H9 (cell line): ENCODE data around the gene HLA-DOA. TPM values are rescaled to one million over a fixed set of nuclear protein-coding genes. Genes with fewer than 3 reads are reported as not detected.

Experiments
- DNase-seq: peaks from one replicate; pipeline ENCODE4 v3.0.0-alpha.2; 2017
- H2AFZ ChIP-seq: one replicate; pipeline ENCODE4 v1.6.1; 2013; ENCODE audit warnings: mild to moderate bottlenecking, low read length, control low read depth, moderate library complexity
- H2AK5ac ChIP-seq: 2 replicates; pipeline ENCODE4 v1.6.1; 2013; ENCODE audit warnings: low read length, control low read depth, mixed read lengths; ENCODE audit not compliant: insufficient read length
- H2BK120ac ChIP-seq: one replicate; pipeline ENCODE4 v1.6.1; 2013; ENCODE audit warnings: low read depth, mild to moderate bottlenecking, low read length, control low read depth, inconsistent platforms; ENCODE audit not compliant: poor library complexity, severe bottlenecking
- H2BK12ac ChIP-seq: 2 replicates; pipeline ENCODE4 v1.6.1; 2013; ENCODE audit warnings: low read length, control low read depth, mixed read lengths, low read depth; ENCODE audit not compliant: insufficient read length
- H2BK15ac ChIP-seq: 2 replicates; pipeline ENCODE4 v1.6.1; 2013; ENCODE audit warnings: low read depth, low read length, control low read depth
- H2BK20ac ChIP-seq: one replicate; pipeline ENCODE4 v1.6.1; 2013; ENCODE audit warnings: low read depth, mild to moderate bottlenecking, low read length, control low read depth, inconsistent platforms; ENCODE audit not compliant: poor library complexity, severe bottlenecking
- H2BK5ac ChIP-seq: 2 replicates; pipeline ENCODE4 v1.6.1; 2013; ENCODE audit warnings: low read length, control low read depth, mixed read lengths; ENCODE audit not compliant: insufficient read length
- H3K14ac ChIP-seq: 2 replicates; pipeline ENCODE4 v1.6.1; 2013; ENCODE audit warnings: low read length, control low read depth; ENCODE audit not compliant: insufficient read depth
- H3K18ac ChIP-seq: 2 replicates; pipeline ENCODE4 v1.6.1; 2013; ENCODE audit warnings: low read depth, mild to moderate bottlenecking, mixed read lengths, low read length, control low read depth; ENCODE audit not compliant: insufficient read length
- H3K23ac ChIP-seq: 2 replicates; pipeline ENCODE4 v1.6.1; 2013; ENCODE audit warnings: low read length, control low read depth, mixed read lengths, low read depth; ENCODE audit not compliant: insufficient read length
- H3K23me2 ChIP-seq: 2 replicates; pipeline ENCODE4 v1.6.1; 2013; ENCODE audit warnings: low read depth, mild to moderate bottlenecking, mixed read lengths, low read length, control low read depth; ENCODE audit not compliant: insufficient read length, poor library complexity, severe bottlenecking
- H3K27ac ChIP-seq: 2 replicates; pipeline ENCODE4 v1.5.1; 2013; ENCODE audit warnings: low read length, control low read depth, mixed read lengths, low read depth; ENCODE audit not compliant: insufficient read length
- H3K27me3 ChIP-seq: 2 replicates; pipeline ENCODE4 v1.6.1; 2013; ENCODE audit warnings: low read length, control low read depth, inconsistent platforms; ENCODE audit not compliant: insufficient read depth
- H3K4ac ChIP-seq: 2 replicates; pipeline ENCODE4 v1.6.1; 2013; ENCODE audit warnings: low read depth, mild to moderate bottlenecking, control low read depth, inconsistent platforms, low read length, moderate library complexity
- H3K4me1 ChIP-seq: 2 replicates; pipeline ENCODE4 v1.6.1; 2013; ENCODE audit warnings: low read length, control low read depth, inconsistent platforms; ENCODE audit not compliant: insufficient read depth
- H3K4me2 ChIP-seq: 2 replicates; pipeline ENCODE4 v1.6.1; 2013; ENCODE audit warnings: low read length, control low read depth, mixed read lengths; ENCODE audit not compliant: insufficient read length, insufficient read depth
- H3K56ac ChIP-seq: 2 replicates; pipeline ENCODE4 v1.6.1; 2013; ENCODE audit warnings: low read depth, mild to moderate bottlenecking, mixed read lengths, low read length, control low read depth; ENCODE audit not compliant: insufficient read length
- H3K79me1 ChIP-seq: 2 replicates; pipeline ENCODE4 v1.6.1; 2013; ENCODE audit warnings: low read depth, mild to moderate bottlenecking, moderate library complexity, low read length, control low read depth, inconsistent platforms; ENCODE audit not compliant: insufficient read depth, poor library complexity, severe bottlenecking
- H3K79me2 ChIP-seq: 2 replicates; pipeline ENCODE4 v1.6.1; 2013; ENCODE audit warnings: low read length, control low read depth, inconsistent platforms; ENCODE audit not compliant: insufficient read depth
- H3K9ac ChIP-seq: 2 replicates; pipeline ENCODE4 v1.6.1; 2013; ENCODE audit warnings: low read length, control low read depth, mixed read lengths; ENCODE audit not compliant: insufficient read length; ENCODE audit errors: extremely low read depth
- H3K9me3 ChIP-seq: one replicate; pipeline ENCODE4 v1.6.1; 2013; ENCODE audit warnings: low read depth, low read length, inconsistent platforms; ENCODE audit not compliant: control insufficient read depth
- H3T11ph ChIP-seq: one replicate; pipeline ENCODE4 v1.6.1; 2013; ENCODE audit warnings: mild to moderate bottlenecking, low read length, control low read depth, inconsistent platforms
- H4K20me1 ChIP-seq: one replicate; pipeline ENCODE4 v1.6.1; 2013; ENCODE audit not compliant: control insufficient read depth, insufficient read length, insufficient read depth
- H4K5ac ChIP-seq: 2 replicates; pipeline ENCODE4 v1.6.1; 2013; ENCODE audit warnings: low read depth, mild to moderate bottlenecking, mixed read lengths, low read length, control low read depth; ENCODE audit not compliant: insufficient read length
- H4K8ac ChIP-seq: replicated peaks from 2 replicates; pipeline ENCODE4 v1.6.1; 2013; ENCODE audit warnings: low read length, control low read depth, mixed read lengths, low read depth; ENCODE audit not compliant: insufficient read length
- H4K91ac ChIP-seq: 2 replicates; pipeline ENCODE4 v1.6.1; 2013; ENCODE audit warnings: low read depth, mild to moderate bottlenecking, moderate library complexity, mixed read lengths, low read length, control low read depth; ENCODE audit not compliant: insufficient read length
- H3K27ac Mint-ChIP-seq, 3 experiments: 2 replicates in 2 of 3; 3 replicates in 1 of 3; pipeline ENCODE4 v1.8.0; 2020 to 2021; ENCODE audit warnings: mixed read lengths in 3 of 3, mild to moderate bottlenecking in 1 of 3, moderate library complexity in 1 of 3
- H3K27me3 Mint-ChIP-seq: 2 replicates; pipeline ENCODE4 v1.8.0; 2021; ENCODE audit warnings: low read depth, mild to moderate bottlenecking, moderate library complexity, mixed read lengths
- H3K36me3 Mint-ChIP-seq, 3 experiments: 2 replicates in 2 of 3; 3 replicates in 1 of 3; pipeline ENCODE4 v1.8.0; 2020 to 2021; ENCODE audit warnings: low read depth in 3 of 3, mixed read lengths in 3 of 3; ENCODE audit not compliant: insufficient read depth in 1 of 3
- H3K4me1 Mint-ChIP-seq, 2 experiments: 2 replicates each; pipeline ENCODE4 v1.8.0; 2020; ENCODE audit warnings: mixed read lengths in 2 of 2
- H3K4me3 Mint-ChIP-seq, 2 experiments: 2 replicates in 1 of 2; 3 replicates in 1 of 2; pipeline ENCODE4 v1.8.0; 2020 to 2021; ENCODE audit warnings: mild to moderate bottlenecking in 2 of 2, mixed read lengths in 2 of 2, moderate library complexity in 1 of 2
- H3K9me3 Mint-ChIP-seq, 2 experiments: 2 replicates in 1 of 2; 3 replicates in 1 of 2; pipeline ENCODE4 v1.8.0; 2020; ENCODE audit warnings: mild to moderate bottlenecking in 2 of 2, mixed read lengths in 2 of 2, moderate library complexity in 1 of 2
- WGBS: extraction: QIAGEN DNeasy Blood & Tissue Kit; methylation state at CpG from one replicate; pipeline ENCODE4 v1.1.7; 2013; ENCODE audit warnings: missing lambda C conversion rate, low lambda C conversion rate, mixed read lengths; ENCODE audit not compliant: insufficient read length; ENCODE audit errors: extremely low coverage; 5-methylcytosine and 5-hydroxymethylcytosine counted together
- total RNA-seq: library from RNA; stranded (reverse); gene quantifications from 2 replicates; pipeline ENCODE4 v1.2.1, GENCODE V29; 2021
- TF ChIP-seq, protein P1 (sequence below): fragments of 200-600 bp; sonication (generic); conservative IDR thresholded peaks from 3 replicates; pipeline ENCODE4 v1.8.0; 2021; ENCODE audit warnings: antibody characterized with exemption, mild to moderate bottlenecking

HLA-DOA gene
- total RNA-seq, 1 experiment from 2014 or later, result 15.6 TPM

DNA sequence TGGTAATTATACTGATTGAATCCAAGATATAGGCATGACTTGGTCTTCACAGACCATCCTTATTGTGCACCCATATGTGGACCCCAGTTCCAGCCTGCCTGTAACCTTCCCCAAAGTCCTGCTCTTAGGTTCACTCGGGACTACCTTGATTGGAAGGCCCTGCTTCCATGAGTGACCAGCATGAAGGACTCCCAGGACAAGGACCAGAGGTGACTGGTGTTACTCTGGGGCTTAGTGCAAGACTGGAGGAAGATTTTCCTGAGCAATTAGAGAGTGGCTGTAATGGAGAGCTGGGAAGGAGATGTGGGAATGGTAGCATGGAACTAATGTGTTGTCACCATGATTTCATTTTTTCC is 25.9 kb downstream of the HLA-DOA start:
- H3K27ac ChIP-seq, result no peak overlapping the region
- H4K20me1 ChIP-seq, result no peaks in the 10 kb centered on the region
- H3K18ac ChIP-seq, result no peak overlapping the region
- H3K9ac ChIP-seq, result no peak overlapping the region
- no peaks in the 10 kb centered on the region for H3K9me3 ChIP-seq
- no peak overlapping the region for H3K4me2 ChIP-seq
- no peaks in the 10 kb centered on the region for H3K23me2 ChIP-seq
- H3K27me3 ChIP-seq, result no peaks in the 10 kb centered on the region
- H4K5ac ChIP-seq, result no peak overlapping the region
- WGBS, result no CpG with 5 or more reads among the region's 1 CpG
- no peak overlapping the region for H2AK5ac ChIP-seq
- TF ChIP-seq, protein P1, sequence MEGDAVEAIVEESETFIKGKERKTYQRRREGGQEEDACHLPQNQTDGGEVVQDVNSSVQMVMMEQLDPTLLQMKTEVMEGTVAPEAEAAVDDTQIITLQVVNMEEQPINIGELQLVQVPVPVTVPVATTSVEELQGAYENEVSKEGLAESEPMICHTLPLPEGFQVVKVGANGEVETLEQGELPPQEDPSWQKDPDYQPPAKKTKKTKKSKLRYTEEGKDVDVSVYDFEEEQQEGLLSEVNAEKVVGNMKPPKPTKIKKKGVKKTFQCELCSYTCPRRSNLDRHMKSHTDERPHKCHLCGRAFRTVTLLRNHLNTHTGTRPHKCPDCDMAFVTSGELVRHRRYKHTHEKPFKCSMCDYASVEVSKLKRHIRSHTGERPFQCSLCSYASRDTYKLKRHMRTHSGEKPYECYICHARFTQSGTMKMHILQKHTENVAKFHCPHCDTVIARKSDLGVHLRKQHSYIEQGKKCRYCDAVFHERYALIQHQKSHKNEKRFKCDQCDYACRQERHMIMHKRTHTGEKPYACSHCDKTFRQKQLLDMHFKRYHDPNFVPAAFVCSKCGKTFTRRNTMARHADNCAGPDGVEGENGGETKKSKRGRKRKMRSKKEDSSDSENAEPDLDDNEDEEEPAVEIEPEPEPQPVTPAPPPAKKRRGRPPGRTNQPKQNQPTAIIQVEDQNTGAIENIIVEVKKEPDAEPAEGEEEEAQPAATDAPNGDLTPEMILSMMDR, result no peak
- H4K8ac ChIP-seq, result no peak overlapping the region
- DNase-seq, result no peak
- Mint-ChIP-seq H3K9me3 (no peaks in the 10 kb centered on the region), H3K27me3 (peaks cover 6% of the 10 kb centered on the region), H3K4me1 (peaks cover 12 to 31% of the 10 kb centered on the region in 2 experiments), H3K36me3 (peaks cover 30 to 38% (median 32%) of the 10 kb centered on the region in 3 experiments; a peak in 6 of 7 replicates), H3K27ac (peak overlapping the region in 1 of 3 experiments; percentile 87; a peak in 2 of 7 replicates), H3K4me3 (no peak overlapping the region)
- H2BK15ac ChIP-seq, result no peak overlapping the region
- no peaks in the 10 kb centered on the region for H3K79me2 ChIP-seq
- no peak overlapping the region for H3K4ac ChIP-seq
- peaks cover 4% of the 10 kb centered on the region; the same call in 1 of the 2 replicates for H3K4me1 ChIP-seq
- H4K91ac ChIP-seq, result no peak overlapping the region
- H2AFZ ChIP-seq, result no peak overlapping the region
- no peak overlapping the region for H2BK120ac ChIP-seq
- no peak overlapping the region for H3K14ac ChIP-seq
- no peak overlapping the region for H2BK5ac ChIP-seq
- no peak overlapping the region for H2BK12ac ChIP-seq
- H3K79me1 ChIP-seq, result peaks cover under 1% of the 10 kb centered on the region
- H3K56ac ChIP-seq, result no peak overlapping the region
- no peak overlapping the region for H2BK20ac ChIP-seq
- H3T11ph ChIP-seq, result no peak overlapping the region
- H3K23ac ChIP-seq, result no peak overlapping the region
